GM11168 (cell line): ENCODE results near the gene PBX2.
"Not testable (repeated sequence)": the region's sequence is repeated elsewhere in the genome, so short reads cannot be mapped to it uniquely, and the experiment has no call there.

Experiments used
- in situ Hi-C: fragments of 300-500 bp; cut with MboI; formaldehyde crosslinking; loops from one replicate; pipeline ENCODE4 v1.12.0; 2022; ENCODE audit warnings: low sequenced_read_pairs; ENCODE audit not compliant: unreplicated experiment

PBX2 gene

DNA sequence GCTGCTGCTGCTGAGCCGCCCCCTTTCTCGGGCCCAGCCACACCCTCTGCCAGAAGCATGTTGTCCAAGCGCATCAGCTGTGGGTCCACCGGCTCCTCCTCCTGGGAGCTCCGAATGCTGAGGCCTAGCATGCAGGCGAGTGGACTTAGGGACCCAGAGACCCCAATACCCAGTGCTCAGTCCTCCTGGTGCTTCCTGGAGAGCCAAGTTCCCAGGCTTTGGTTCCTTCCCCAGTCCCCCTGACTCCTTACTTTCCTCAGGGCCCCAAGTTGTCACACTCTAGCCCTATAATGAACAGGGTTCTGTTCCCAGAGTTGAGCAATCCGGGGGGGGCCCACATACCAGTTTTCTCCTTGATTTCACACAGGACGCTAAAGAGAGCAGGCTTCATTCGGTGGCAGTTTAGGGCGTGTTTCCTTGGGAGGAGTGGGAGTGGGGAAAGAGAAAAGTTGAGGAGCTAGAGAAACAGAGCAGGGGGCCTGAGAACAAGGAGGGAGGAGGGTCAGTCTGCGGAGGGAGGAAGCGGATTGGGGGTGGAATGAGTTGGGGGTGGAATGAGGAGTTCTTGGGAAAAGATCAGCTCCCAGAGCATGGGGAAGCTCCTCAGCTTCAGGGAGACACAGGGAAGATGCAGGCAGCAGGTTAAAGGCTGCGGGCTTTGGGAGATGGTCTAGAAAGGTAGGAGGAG, 1.5 kb downstream of the PBX2 start:
- in situ Hi-C loops, result no loop called here

DNA sequence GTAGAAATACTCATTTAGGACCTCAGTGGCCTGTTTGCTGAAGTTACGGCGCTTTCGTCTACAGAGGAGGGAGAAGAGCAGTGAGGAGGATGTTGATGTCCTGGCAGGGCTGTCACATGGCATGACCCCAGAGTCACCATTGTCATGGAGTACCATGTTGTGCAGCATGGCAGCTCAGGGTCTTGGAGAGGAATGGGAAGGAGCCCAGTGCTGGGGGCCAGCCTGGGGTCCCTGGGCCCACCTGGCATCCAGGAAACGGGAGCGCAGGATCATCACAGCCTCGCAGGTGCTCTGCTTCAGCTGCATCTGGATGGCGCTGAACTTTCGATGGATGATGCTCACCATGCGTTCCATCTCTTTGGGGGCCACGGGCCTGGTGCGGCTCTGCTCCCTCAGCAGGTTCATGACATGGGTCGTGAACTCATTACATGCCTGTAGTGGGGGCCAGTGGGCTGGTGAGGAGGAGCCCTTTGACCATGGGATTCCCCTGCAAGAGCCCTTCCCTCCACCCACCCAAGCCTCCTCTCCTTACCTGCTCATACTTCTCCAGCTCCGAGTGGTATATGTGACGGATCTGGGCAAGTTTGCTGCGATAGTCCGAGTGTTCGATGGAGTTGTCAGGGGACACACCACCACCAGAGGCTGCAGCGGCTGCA, 2.1 kb downstream of the PBX2 start:
- in situ Hi-C loops, result not testable (repeated sequence)

DNA sequence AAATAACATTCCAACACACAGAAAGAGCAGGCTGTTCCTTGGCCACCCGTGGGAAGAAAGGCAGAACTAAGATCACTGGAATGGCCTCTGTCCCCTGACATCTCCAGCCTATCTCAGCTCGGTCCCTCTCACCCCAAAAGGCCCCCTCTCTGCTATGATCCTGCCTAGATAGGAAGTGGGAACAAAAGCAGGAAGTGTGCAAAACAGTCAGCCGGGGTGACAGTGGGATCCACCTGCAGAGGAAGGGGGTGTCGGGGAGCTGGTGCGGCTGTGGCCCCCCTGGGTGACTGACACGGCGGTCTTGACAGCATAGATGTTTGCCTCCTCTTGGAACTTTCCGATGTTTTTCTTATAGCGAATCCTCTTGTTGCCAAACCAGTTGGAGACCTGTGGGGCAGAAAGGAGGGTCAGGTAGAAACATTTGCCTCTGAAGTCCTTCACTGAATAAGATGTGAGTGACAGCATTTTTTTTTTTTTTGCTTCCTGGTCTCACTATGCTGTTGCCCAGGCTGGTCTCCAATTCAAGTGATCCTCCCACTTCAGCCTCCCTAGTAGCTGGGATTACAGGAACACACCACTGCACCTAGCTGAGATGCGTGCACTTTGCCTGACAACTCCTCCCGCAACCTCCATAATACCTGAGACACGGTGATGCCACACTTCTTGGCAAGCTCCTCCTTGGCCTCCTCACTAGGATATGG, 2.8 kb downstream of the PBX2 start:
- in situ Hi-C loops, result no loop called here

DNA sequence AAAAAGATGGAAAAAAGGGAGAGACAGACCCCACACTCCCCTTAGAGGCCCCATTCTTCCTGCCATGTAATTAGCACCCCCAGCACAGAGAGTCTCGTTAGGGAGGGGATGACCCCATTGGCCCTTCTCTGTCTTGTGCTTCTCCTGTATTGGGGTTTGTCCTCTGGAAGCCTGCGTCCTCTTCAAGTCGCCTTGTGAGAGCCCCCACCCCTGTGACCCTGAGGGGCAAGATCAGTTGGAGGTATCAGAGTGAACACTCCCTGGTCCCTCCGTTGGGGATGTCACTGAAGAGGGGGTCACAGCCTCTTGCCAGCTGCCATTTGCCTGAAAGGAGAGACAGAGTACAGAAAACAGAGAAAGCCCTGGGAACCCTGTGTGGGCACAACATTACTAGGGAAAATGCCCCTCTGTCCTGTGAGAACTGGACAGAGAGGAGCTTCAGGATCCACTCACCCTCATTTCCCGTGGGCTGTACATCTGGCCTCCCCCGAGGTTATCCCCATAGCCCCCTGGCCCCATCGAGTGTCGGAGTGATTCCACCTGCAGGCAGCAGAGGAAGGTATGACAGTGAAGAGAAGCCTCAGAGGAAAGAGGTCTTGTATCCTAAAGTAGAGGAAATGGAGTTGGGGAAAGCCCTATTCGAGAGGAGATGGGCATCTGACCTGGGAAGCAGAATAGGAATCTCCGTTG, 3.7 kb downstream of the PBX2 start:
- in situ Hi-C loops, result not testable (repeated sequence)

DNA sequence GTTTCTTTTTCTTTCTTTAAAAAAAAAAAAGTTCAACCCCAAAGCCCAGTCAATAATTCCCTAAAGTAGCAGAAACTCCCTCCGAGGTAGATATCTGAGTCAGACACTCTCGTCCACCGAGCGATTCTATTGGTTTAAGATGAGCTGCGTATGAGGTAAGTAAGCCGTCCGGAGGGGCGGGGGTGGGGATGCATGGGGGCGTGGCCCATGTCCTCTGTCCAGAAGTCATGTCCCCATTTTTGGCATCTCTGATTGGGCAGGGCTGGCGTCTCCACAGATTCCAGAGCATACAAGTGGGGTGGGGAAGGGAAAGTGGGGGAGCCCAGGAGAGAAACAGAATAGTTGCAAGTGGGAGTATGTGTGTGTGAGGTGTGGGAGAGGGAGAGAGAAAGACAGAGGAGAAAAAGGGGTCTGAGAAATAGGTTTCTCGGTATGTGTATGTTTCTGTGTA, 4.3 kb downstream of the PBX2 start:
- in situ Hi-C loops, result not testable (repeated sequence)

GRCh38 chr6:32184084-32184640, 5.8 kb downstream of the PBX2 start, which contains the start of gene AGER:
AGER (minus strand) TSS chr6:32184253; CDS start chr6:32184222, 31 bp downstream.
- in situ Hi-C loops, result no loop called here

- in situ Hi-C loops, result no loop called here
Measured at GRCh38 chr6:32183483-32184083, 6.4 kb downstream of the PBX2 start.

- in situ Hi-C loops, result no loop called here
Measured at GRCh38 chr6:32183030-32183429, 7.0 kb downstream of the PBX2 start.

DNA sequence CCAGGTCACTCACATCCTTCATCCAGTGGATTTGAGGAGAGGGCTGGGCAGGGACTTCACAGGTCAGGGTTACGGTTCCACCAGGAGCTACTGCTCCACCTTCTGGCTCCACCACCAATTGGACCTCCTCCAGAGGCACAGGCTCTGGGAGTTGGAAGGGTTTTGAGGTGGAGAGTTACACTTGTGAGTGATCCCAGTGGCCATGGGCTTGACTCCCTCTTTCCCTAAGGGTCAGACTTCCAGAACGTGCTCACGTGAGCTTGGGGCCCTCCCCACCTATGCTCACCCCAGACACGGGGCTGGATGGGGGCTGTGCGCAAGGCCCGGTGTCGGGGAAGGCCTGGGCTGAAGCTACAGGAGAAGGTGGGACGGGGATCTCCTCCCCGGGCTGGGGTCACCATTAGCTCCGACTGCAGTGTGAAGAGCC, 7.4 kb downstream of the PBX2 start:
- in situ Hi-C loops, result no loop called here

DNA sequence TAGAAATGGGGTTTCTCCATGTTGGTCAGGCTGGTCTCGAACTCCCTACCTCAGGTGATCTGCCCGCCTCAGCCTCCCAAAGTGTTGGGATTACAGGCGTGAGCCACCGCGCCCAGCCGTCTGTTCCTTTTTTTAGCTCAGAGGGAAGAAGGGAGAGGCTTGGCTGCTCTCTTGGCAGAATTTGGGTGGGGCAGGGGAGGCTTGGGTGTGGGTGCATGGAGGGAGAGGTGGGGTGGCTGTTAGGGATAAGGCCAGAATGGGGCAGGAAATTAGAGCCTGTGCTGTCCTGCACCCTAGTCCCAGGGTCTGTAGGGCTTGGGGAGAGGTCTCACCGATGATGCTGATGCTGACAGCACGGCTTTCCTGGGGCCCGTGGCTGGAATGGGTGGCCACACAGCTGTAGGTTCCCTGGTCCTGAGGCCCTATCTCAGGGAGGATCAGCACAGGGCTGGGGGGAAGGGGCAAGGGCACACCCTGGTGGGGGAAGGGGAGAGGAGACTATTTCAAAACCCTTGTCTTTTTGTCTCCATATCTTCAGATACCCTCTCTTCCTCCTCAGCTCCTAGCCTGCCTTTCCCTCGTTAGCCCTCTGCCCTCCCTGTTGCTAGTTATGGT, 8.0 kb downstream of the PBX2 start:
- in situ Hi-C loops, result no loop called here

DNA sequence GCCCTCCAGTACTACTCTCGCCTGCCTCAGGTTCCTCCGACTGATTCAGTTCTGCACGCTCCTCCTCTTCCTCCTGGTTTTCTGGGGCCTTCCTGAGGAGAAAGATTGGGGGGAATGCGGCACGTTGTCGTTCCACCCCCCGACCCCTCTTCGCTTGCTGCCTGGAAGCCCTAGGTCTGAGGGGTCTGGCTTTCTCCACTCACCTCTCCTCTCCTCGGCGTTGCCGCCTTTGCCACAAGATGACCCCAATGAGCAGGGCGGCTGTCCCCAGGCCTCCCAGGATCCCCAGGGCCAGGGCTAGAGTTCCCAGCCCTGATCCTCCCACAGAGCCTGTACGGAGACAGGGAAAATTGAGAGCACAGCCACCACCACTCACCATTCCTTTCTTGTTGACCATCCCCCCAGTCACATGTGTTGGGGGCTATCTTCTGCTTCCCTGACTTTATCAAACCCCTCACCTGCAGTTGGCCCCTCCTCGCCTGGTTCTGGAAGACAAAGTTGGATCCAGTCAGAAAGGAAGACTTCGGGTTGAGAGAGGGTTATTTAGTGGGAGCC, 8.8 kb downstream of the PBX2 start:
- in situ Hi-C loops, result no loop called here

GRCh38 chr6:32179766-32180405, 10.1 kb downstream of the PBX2 start:
- in situ Hi-C loops, result no loop called here

GRCh38 chr6:32178547-32179440, 11.2 kb downstream of the PBX2 start:
- in situ Hi-C loops, result no loop called here

GRCh38 chr6:32177788-32178546, 12.0 kb downstream of the PBX2 start, which contains the start of gene RNF5:
RNF5 (plus strand) TSS chr6:32178405; CDS start chr6:32178512, 107 bp downstream.
- in situ Hi-C loops, result no loop called here

DNA sequence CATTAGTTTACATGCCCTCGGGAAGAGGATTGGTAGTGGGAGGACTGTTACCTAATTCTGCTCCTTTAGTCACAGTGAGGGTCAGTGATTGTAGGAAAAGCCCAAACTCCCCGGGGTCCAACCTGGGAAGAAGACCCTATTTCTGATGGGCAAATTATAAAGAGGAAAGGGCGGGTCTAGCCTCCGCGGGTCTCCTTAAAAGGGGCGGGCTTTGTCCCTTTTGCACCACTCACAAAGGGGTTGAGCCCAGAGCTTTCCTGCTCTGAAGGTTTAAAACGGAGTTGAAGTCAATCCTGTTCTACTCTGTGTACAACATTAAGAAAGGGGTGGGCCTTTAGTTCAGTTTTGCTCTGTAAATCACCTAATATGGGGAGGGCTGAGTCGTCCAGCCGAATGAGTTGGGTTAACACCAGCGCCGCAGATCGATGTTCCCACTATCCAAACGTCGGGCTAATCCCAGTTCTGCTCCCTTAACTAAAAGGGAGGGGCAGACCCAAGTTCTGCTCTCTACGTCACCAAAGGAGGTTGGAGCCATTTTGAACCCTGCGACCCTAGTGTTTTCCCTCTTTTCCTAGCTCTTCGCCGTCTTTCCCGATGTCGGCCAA, 12.7 kb downstream of the PBX2 start:
- in situ Hi-C loops, result no loop called here

DNA sequence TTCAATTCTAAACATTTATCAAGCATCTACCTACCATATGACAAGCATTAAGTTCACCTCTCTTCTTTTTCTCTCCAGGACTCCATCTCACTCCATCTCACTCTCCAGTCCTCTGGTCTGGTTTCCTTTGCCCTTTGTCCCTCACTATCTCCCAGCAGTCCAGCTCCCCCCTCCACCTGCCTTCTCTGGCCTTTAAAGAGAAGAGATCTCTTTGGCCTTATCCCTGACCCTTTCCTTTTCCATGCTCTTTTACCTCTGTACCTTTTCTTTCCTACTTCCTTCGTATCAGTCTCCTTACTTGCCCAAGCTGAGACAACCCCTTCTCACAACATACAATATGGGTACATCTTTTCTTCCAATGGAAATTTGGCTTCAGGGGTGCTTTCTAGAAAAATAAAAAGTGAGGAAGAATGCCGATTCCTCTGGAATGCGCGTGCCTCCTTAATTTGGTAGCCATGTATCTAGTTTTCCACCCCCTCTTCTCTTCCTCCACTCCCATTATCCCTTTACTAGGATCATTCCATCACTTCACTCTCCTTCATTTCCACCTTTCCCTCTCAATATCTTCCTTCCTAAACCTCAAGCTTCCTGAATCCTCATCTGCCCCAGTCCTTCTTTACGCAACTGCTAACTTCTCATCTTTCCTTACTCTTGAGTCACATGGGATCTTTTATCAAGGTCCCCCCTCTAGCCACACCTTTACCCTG, 13.4 kb downstream of the PBX2 start:
- in situ Hi-C loops, result no loop called here
